ENCODE data around the gene C6.
A peak's percentile ranks its signal among the peaks of the same experiment; 100 is the strongest.

The C6 gene

DNA sequence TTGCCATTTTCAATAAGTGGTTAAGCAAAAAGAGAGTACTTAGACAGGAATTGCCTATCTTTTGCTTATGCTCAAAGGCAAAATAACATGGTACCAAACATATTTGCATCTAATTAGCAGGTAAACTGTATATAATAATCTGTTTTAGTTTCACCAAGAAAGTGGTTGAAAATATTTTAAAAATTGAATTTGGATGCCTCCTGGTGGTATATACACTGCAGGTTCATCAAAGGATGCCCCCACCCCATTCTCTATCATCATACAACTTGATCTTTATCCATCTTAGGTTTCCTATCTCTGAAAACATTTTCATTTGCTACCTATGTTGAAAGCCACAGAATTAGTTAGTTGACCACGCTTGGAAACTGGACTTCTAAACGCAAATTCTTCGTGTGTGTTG is 95.2 kb downstream of the C6 start:
- DNase-seq, result peak; percentile 5

DNA sequence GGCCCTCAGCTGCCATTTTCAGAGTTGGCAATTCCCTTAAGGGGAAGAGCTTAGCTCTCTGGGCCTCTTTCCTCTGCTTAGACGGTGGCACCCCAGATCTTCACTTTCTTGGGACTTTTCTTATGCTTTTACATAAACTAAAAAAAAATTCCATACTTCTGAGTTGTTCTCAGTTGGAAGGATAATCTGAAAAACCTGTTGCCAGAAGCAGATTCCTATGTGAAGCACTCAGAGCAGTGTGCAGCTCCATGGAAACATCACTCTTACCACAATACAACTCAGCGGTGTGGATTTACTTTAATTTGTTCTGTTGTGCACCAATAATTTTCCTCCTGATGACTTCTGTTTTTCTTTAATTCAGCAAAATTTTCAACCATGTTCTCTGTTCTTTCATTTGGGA is 98.1 kb downstream of the C6 start:
- no peak for DNase-seq

DNA sequence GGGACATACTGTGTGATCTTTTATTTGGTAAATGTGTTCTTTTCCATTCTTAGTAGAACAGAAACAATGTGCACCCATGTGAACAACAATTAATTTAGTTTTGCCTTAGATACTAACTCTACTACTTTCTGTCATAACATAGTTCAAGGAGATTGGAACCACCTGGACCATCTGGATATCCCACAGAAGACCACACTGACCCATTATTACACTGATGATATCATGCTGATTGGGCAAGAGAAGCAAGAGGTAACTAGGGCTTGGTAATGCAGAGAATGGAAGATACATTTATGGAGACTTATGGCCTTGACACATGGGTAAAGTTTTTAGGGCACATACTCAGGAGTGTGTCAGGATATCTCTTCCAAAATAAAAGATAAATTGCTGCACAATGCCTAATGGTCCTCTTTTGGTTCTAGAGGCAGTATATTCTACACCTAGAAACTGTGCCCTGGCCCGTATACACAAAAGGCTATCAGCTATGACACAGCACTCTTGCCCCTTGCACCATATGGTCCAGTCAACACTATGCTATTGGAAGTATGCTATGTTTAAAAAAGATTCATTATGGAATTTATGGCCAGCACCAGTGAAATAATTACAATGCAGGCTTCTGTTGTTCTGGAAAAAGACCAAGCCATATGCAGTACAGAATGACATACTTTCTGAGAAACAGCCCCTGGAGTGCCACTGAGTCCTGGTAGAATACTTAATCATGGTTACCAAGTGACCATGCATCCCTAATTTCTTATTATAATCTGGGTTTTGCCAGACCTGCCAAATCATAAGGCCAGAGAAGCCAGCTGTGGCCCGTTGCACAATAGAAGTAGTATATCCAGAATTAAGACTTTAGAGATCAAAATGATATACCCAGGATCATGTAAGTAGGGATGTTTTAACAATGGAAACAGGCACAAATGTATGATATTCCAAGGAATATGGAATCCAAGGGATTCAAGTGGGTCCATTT is 100.6 kb downstream of the C6 start:
- peak; percentile 19 for DNase-seq

DNA sequence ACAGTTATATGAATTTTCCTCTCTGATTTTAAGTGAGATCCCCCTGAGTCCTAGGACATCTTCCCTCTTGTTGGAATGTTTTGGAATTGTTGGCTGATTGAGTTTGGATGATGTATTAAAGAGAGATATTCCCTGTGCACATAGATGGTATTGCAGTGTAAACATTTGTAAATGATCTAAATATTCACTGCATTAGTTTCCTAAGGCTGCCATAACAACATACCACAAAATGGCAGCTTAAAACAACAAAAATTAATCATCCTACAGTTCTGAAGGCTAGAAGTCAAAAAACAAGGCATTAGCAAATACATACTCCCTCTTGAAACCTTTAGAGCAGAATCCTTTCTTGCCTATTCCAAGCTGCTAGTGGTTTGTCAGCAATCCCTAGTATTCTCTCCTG is 104.1 kb downstream of the C6 start:
- no peak for DNase-seq

DNA sequence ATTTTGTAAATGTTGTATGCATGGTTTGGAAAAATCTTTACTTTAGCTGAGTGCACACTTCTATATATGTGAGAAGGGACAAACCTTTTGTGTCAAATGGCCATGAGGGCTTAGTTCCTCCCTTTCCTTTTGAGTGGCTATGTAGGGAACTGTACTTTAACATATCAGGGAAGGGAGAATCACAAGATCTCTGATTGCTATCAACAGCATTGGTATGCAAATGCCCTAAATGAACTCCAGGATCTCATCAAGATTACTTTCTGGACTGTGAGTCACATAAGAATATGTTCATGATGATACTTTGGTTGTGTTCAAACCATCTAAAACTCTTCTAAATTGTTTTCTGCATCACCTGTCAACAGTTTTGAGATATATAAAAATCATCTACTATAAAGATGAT is 111.0 kb downstream of the C6 start:
- DNase-seq, result no peak

DNA sequence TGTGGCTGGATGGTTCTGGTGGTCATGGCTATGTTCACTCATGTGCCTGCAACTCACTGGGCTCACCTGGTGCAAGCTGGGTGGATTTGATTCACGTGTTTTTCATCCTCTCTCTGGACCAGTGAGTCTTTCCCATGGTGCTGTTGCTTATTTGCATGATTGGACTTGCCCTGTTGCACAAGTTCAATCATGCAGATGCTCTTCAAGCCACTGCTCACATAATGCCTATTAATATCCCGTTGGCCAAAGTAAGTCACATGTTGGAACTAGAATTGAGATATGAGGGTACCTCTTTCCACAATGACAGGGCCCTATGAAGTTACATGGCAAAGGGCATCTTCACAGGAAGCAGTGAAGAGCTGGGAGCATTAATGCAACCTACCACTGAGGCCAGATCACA is 115.7 kb downstream of the C6 start:
- no peak for DNase-seq

DNA sequence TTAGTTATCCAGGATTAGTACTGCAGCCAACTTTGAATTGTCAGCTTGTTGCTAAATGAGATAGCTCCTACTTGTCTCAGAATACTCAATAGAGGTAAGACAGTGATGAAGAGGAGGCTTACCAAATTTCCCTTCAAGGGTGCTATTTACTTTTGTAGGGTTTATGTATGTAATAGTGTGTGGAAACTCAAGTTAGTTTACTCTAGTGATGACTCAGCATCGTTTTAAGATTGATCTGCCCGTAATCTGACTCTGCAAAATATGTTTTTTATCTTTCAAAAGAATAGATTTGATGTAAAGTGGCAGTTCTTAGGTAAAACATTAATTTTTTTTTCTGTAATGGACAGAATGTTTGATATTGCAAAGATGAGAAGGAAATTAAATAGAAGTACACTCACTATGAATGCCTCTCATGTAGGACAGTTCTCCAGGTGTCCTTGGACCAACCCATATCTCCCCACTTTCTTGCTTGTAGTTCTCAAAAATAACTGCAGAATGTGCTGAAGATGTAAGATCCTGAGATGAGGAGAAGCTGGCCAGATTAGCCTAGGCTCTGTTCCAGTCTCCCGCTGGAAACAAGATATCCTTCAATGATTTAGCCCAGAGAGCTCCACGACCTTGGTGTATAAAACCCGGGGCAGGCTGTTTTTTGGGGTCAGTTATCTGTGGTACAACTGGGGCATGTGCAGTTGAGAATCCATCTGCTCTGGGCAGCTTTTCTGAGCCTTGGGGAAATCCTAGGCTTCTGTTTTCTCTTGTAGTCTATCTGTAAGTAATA is 117.8 kb downstream of the C6 start:
- DNase-seq, result no peak

DNA sequence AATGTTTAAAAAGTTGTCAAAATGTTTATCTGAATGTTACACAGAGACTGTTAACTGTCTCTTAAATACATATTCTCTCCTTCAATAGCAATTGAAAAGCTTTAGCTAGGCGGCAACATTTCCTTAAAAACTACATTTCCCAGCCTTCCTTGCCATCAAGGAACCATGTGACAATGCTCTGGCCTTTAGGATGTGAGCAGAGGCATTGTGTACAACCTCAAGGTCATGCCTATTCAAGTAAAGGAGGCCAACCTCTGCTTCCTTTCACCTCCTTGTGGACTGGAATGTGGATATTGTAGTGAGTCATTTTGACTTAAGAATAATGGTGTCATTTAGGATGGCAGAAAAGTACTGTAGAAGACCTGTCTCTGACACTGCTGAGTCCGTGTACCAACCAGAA is 118.5 kb downstream of the C6 start:
- no peak for DNase-seq

DNA sequence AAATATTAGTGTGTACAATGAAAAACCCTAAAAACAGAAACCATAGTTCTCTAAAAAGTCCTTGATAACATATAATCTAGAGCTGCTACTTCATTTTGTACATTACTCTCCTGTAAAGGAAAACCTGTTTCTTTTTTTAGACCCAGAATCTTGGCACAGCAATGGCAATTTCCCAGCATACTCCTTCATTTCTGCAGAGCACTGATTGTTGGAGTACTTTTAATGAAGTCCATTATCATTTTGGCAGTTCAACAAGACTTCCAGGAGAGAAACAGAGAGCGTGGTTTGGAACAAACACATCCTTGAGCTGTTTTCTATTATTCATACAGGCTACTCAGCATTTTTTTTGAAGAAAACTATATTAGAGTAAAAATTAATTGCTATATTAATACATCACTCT is 119.5 kb downstream of the C6 start:
- DNase-seq, result no peak

Data from NCI-H69 (cell line).